ENCODE data around the gene MTHFD2. TPM values are rescaled to one million over a fixed set of nuclear protein-coding genes. Genes with fewer than 3 reads are reported as not detected.
"Not testable (repeated sequence)": the region's sequence is repeated elsewhere in the genome, so short reads cannot be mapped to it uniquely, and the experiment has no call there.

The MTHFD2 gene
- polyA plus RNA-seq, 1 experiment = 282 TPM

GRCh38 chr2:74225698-74226459 is 27.5 kb downstream of the MTHFD2 start:
- no peak for DNase-seq (ENCODE audit: low read depth)
- ChIA-PET CTCF (interaction anchor here (1.8 to 2.1 kb wide), 2 partner anchors 9 to 24 kb away, joined by 5 to 8 read pairs; no protein-coding TSS in a partner anchor), POLR2A (no interaction called here)
- Histone ChIP-seq H3K27me3 (ENCODE audit: control insufficient read depth, insufficient read depth, low read length) (no peaks in the 10 kb centered on the region), H3K4me3 (ENCODE audit: low read depth, low read length) (no peak overlapping the region), H3K36me3 (ENCODE audit: control insufficient read depth, insufficient read depth, low read length) (no peaks in the 10 kb centered on the region; the same call in 1 of the 2 replicates)
- TF ChIP-seq CTCF (IDR thresholded peaks at IDR 0.05; ENCODE audit: insufficient read depth, low read depth, low read length) = no peak

- H3K27me3 ChIP-seq (ENCODE audit: control insufficient read depth, insufficient read depth, low read length) = no peaks in the 10 kb centered on the region
- CTCF ChIA-PET = interaction anchor here (1.3 to 2.1 kb wide), 3 partner anchors 10 to 34 kb away, joined by 3 to 8 read pairs (median 5); no protein-coding TSS in a partner anchor
- no peak for DNase-seq (ENCODE audit: low read depth)
- POLR2A ChIA-PET = no interaction called here
- no peaks in the 10 kb centered on the region for H3K36me3 ChIP-seq (ENCODE audit: control insufficient read depth, insufficient read depth, low read length)
- no peak for TF ChIP-seq CTCF (IDR thresholded peaks at IDR 0.05; ENCODE audit: insufficient read depth, low read depth, low read length)
- H3K4me3 ChIP-seq (ENCODE audit: low read depth, low read length) = no peak overlapping the region
These were observed 28.3 kb downstream of the MTHFD2 start for GRCh38 chr2:74226648-74227213.

DNA sequence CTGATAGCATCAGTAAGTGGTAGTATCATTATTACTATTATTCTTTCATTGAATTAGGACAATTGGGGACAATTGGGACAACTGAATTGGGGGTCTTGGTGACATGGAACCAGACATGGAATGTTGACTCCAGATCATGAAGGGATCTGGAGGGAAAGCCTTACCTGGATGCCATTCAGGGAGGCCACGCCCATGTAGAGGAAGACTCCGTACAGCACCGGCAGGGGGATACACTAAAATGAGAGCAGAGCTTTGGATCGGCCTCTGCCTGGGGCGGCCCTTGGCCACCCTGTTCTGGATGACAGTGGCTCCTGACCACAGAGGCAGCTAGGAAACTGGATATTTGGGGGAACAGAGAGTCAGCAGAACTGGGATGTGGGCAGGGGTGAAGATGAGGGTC is 29.2 kb downstream of the MTHFD2 start:
- POLR2A ChIA-PET = no interaction called here
- Histone ChIP-seq H3K27me3 (ENCODE audit: control insufficient read depth, insufficient read depth, low read length) (no peaks in the 10 kb centered on the region), H3K36me3 (ENCODE audit: control insufficient read depth, insufficient read depth, low read length) (no peaks in the 10 kb centered on the region), H3K4me3 (ENCODE audit: low read depth, low read length) (no peak overlapping the region)
- CTCF ChIA-PET = interaction anchor here (0.6 to 2.1 kb wide), 4 partner anchors 11 to 382 kb away, joined by 3 to 8 read pairs (median 4); no protein-coding TSS in a partner anchor
- no peak for TF ChIP-seq CTCF (IDR thresholded peaks at IDR 0.05; ENCODE audit: insufficient read depth, low read depth, low read length)
- DNase-seq (ENCODE audit: low read depth) = no peak

DNA sequence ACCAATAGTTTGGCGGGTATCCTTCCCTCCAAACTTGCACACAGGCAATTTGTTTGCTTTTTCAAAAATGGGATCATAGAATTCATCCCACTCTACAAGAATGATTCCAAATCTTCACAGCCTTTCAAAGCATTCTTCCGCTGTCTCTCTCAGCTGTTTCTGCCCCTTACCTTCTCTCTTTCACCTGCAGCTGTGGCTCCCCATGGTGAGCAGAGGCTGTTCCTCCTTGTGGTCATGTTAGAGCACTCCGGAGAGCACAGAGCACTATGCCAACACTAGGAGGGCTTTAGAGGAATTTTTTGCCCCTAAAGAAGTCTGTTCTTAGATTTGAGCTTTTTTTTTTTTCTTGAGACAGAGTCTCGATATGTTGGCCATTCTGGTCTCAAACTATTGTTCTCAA is 30.4 kb downstream of the MTHFD2 start:
- H3K27me3 ChIP-seq (ENCODE audit: control insufficient read depth, insufficient read depth, low read length) = no peaks in the 10 kb centered on the region
- TF ChIP-seq CTCF (IDR thresholded peaks at IDR 0.05; ENCODE audit: insufficient read depth, low read depth, low read length) = no peak
- no peaks in the 10 kb centered on the region for H3K36me3 ChIP-seq (ENCODE audit: control insufficient read depth, insufficient read depth, low read length)
- no peak for DNase-seq (ENCODE audit: low read depth)
- POLR2A ChIA-PET = no interaction called here
- H3K4me3 ChIP-seq (ENCODE audit: low read depth, low read length) = no peak overlapping the region
- CTCF ChIA-PET = interaction anchor here (0.6 to 1.0 kb wide), 2 partner anchors 8 to 16 kb away, joined by 3 read pairs; no protein-coding TSS in a partner anchor

- CTCF ChIA-PET = interaction anchor here (1.0 kb wide), 1 partner anchor 9 kb away, joined by 3 read pairs; no protein-coding TSS in a partner anchor
- POLR2A ChIA-PET; H3K4me3 ChIP-seq (ENCODE audit: low read depth, low read length); DNase-seq (ENCODE audit: low read depth); H3K36me3 ChIP-seq (ENCODE audit: control insufficient read depth, insufficient read depth, low read length); H3K27me3 ChIP-seq (ENCODE audit: control insufficient read depth, insufficient read depth, low read length): not testable (repeated sequence)
These were observed 31.4 kb downstream of the MTHFD2 start for GRCh38 chr2:74229865-74230264.

Measured in BJ (cell line).